RCC 7860 (cell line): Measurements from ENCODE around the gene CLDN24.

Experiments
- DNase-seq: peaks from one replicate; pipeline ENCODE4 v3.0.0-alpha.2; 2015; ENCODE audit warnings: low spot score
- FAIRE-seq: peaks from 2 replicates; lab custom pipeline; 2012; peaks lifted over from hg19 to GRCh38; lab: Jason Lieb, UNC

Gene CLDN24

GRCh38 chr4:183286590-183287308, 35.5 kb downstream of the CLDN24 start:
- DNase-seq (no peak), FAIRE-seq (no peak)

GRCh38 chr4:183285886-183286285, 36.3 kb downstream of the CLDN24 start:
- no peak for FAIRE-seq
- no peak for DNase-seq

- DNase-seq (no peak), FAIRE-seq (no peak)
Measured at GRCh38 chr4:183284965-183285364, 37.3 kb downstream of the CLDN24 start.

GRCh38 chr4:183284258-183284785, 37.9 kb downstream of the CLDN24 start:
- FAIRE-seq = no peak
- DNase-seq = no peak

GRCh38 chr4:183276106-183276505, 46.1 kb downstream of the CLDN24 start:
- no peak for FAIRE-seq
- DNase-seq = no peak

GRCh38 chr4:183272384-183272783, 49.8 kb downstream of the CLDN24 start:
- FAIRE-seq (no peak), DNase-seq (no peak)
